HEK293 (cell line): Measurements from ENCODE around the gene SART3.

Experiments used
- CTCF ChIA-PET: fragments of 350-600 bp; formaldehyde crosslinking; extraction: SDS; loops from one replicate; lab custom pipeline; 2021; ENCODE audit warnings: antibody characterized with exemption; lab: Yijun Ruan, JAX
- POLR2A ChIA-PET: fragments of 300-600 bp; formaldehyde crosslinking; extraction: SDS; loops from one replicate; lab custom pipeline; 2020; ENCODE audit warnings: antibody characterized with exemption, inconsistent platforms; lab: Yijun Ruan, JAX
- H3K27ac ChIP-seq: fragments of 200-500 bp; sonication (Bioruptor generic); 2 replicates; pipeline ENCODE4 v1.5.1; 2014; ENCODE audit warnings: low read depth, low read length, control low read depth, inconsistent platforms; ENCODE audit errors: extremely low read depth
- H3K36me3 ChIP-seq, 2 experiments: fragments of 200-500 bp in 1 of 2; sonication (Bioruptor generic) in 1 of 2; 1 replicate in 1 of 2; 2 replicates in 1 of 2; pipeline ENCODE4 v1.5.1; 2014 to 2017; ENCODE audit warnings: inconsistent platforms in 2 of 2, low read length in 2 of 2; ENCODE audit not compliant: control insufficient read depth in 2 of 2, insufficient read depth in 1 of 2
- H3K4me1 ChIP-seq: fragments of 200-500 bp; sonication (Bioruptor generic); 2 replicates; pipeline ENCODE4 v1.5.1; 2014; ENCODE audit warnings: mild to moderate bottlenecking, low read length, inconsistent platforms; ENCODE audit not compliant: control insufficient read depth, insufficient read depth
- H3K4me3 ChIP-seq: 2 replicates; pipeline ENCODE4 v1.5.1; 2011; ENCODE audit warnings: low read depth, mild to moderate bottlenecking, control low read depth, low read length, moderate library complexity
- H3K9me3 ChIP-seq: fragments of 200-500 bp; sonication (Bioruptor generic); 2 replicates; pipeline ENCODE4 v1.5.1; 2014; ENCODE audit warnings: low read depth, low read length, inconsistent platforms; ENCODE audit not compliant: control insufficient read depth, insufficient read depth
- HOXD13 ChIP-seq: sonication (generic); formaldehyde crosslinking; IDR thresholded peaks from 2 replicates; pipeline ENCODE4 v1.8.0; 2022; ENCODE audit warnings: missing genetic modification reagents, borderline replicate concordance
- YY1 ChIP-seq: fragments of 450-650 bp; formaldehyde crosslinking; IDR thresholded peaks from 2 replicates; pipeline ENCODE4 v1.5.1; 2018; ENCODE audit warnings: missing biosample characterization, missing genetic modification characterization
- ZFP69B ChIP-seq: fragments of 450-650 bp; formaldehyde crosslinking; IDR thresholded peaks from 2 replicates; pipeline ENCODE4 v1.5.1; 2016; ENCODE audit warnings: missing biosample characterization, missing genetic modification characterization
- ZNF16 ChIP-seq: fragments of 450-650 bp; formaldehyde crosslinking; IDR thresholded peaks from 2 replicates; pipeline ENCODE4 v1.5.1; 2016; ENCODE audit warnings: low read depth, missing biosample characterization, missing genetic modification characterization
- ZNF175 ChIP-seq: fragments of 450-650 bp; formaldehyde crosslinking; IDR thresholded peaks from 2 replicates; pipeline ENCODE4 v1.5.1; 2016; ENCODE audit warnings: missing biosample characterization, missing genetic modification characterization
- ZNF221 ChIP-seq: fragments of 450-650 bp; formaldehyde crosslinking; IDR thresholded peaks from 2 replicates; pipeline ENCODE4 v1.5.1; 2017; ENCODE audit warnings: missing biosample characterization, missing genetic modification characterization, borderline replicate concordance
- ZNF335 ChIP-seq: fragments of 450-650 bp; formaldehyde crosslinking; conservative IDR thresholded peaks from 2 replicates; pipeline ENCODE4 v1.5.1; 2016; ENCODE audit warnings: missing biosample characterization, missing genetic modification characterization
- ZNF416 ChIP-seq: fragments of 450-650 bp; formaldehyde crosslinking; IDR thresholded peaks from 2 replicates; pipeline ENCODE4 v1.5.1; 2016; ENCODE audit warnings: missing biosample characterization, missing genetic modification characterization
- ZNF585B ChIP-seq: fragments of 450-650 bp; formaldehyde crosslinking; IDR thresholded peaks from 2 replicates; pipeline ENCODE4 v1.5.1; 2016; ENCODE audit warnings: missing biosample characterization, missing genetic modification characterization
- ZNF76 ChIP-seq: fragments of 450-650 bp; formaldehyde crosslinking; IDR thresholded peaks from 2 replicates; pipeline ENCODE4; 2016; ENCODE audit warnings: low read depth, missing biosample characterization, missing genetic modification characterization, borderline replicate concordance
- ZNF792 ChIP-seq: fragments of 450-650 bp; formaldehyde crosslinking; IDR thresholded peaks from 2 replicates; pipeline ENCODE4 v1.5.1; 2016; ENCODE audit warnings: missing biosample characterization, missing genetic modification characterization
- ZNF837 ChIP-seq: fragments of 450-650 bp; formaldehyde crosslinking; IDR thresholded peaks from 2 replicates; pipeline ENCODE4 v1.5.1; 2016; ENCODE audit warnings: missing biosample characterization, missing genetic modification characterization
- TF ChIP-seq, protein P1 (sequence below): fragments of 450-650 bp; formaldehyde crosslinking; IDR thresholded peaks from 2 replicates; pipeline ENCODE4 v1.5.1; 2016; ENCODE audit warnings: missing biosample characterization, missing genetic modification characterization
- TF ChIP-seq, protein P2 (sequence below): fragments of 450-650 bp; formaldehyde crosslinking; IDR thresholded peaks from 2 replicates; pipeline ENCODE4 v1.5.1; 2016; ENCODE audit warnings: missing biosample characterization, missing genetic modification characterization
- TF ChIP-seq, protein P3 (sequence below): IDR thresholded peaks from 2 replicates; pipeline ENCODE4 v1.6.1; 2011; ENCODE audit warnings: mild to moderate bottlenecking, low read depth, low read length, borderline replicate concordance
- TF ChIP-seq, protein P4 (sequence below): fragments of 450-650 bp; formaldehyde crosslinking; IDR thresholded peaks from 2 replicates; pipeline ENCODE4 v1.5.1; 2016; ENCODE audit warnings: missing biosample characterization, missing genetic modification characterization
- TF ChIP-seq, protein P5 (sequence below): fragments of 450-650 bp; formaldehyde crosslinking; IDR thresholded peaks from 2 replicates; pipeline ENCODE4 v1.5.1; 2017; ENCODE audit warnings: missing biosample characterization, missing genetic modification characterization
- TF ChIP-seq, protein P6 (sequence below): fragments of 450-650 bp; formaldehyde crosslinking; IDR thresholded peaks from 2 replicates; pipeline ENCODE4 v1.5.1; 2016; ENCODE audit warnings: missing biosample characterization, missing genetic modification characterization, borderline replicate concordance

SART3 gene

DNA sequence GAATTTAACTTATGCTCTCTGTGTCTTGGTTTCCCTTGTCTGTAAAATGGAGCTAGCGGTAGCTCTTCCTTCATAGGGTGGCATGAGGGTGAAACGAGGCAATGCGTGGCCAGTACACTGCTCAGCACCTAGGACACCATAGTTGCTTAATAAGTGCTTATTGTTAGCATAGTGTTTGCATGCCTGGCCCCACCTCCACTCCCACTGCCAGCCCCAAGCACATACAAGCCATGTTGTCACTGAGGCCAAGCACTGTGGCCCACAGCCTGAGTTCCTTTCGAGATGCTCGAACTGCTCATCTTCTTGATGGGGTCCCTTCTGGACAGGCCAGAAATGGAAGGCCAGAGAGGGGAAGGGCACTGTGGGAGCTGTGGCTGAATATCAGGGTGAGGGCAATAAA, 45.1 kb downstream of the SART3 start:
- Histone ChIP-seq H3K36me3 (peaks cover 5 to 43% of the 10 kb centered on the region in 2 experiments; a peak in 2 of 3 replicates), H3K27ac (peak overlapping the region; percentile 60; the same call in 1 of the 2 replicates), H3K4me1 (no peaks in the 10 kb centered on the region)
- POLR2A ChIA-PET: interaction anchor here (2.0 kb wide), 1 partner anchor 46 kb away, joined by 6 read pairs; the partner anchor contains the start of gene ISCU
- TF ChIP-seq ZNF585B: no peak
- TF ChIP-seq, protein P1, sequence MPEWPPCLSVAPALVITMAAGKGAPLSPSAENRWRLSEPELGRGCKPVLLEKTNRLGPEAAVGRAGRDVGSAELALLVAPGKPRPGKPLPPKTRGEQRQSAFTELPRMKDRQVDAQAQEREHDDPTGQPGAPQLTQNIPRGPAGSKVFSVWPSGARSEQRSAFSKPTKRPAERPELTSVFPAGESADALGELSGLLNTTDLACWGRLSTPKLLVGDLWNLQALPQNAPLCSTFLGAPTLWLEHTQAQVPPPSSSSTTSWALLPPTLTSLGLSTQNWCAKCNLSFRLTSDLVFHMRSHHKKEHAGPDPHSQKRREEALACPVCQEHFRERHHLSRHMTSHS (tag by site-specific recombination): no peak
- TF ChIP-seq, protein P2, sequence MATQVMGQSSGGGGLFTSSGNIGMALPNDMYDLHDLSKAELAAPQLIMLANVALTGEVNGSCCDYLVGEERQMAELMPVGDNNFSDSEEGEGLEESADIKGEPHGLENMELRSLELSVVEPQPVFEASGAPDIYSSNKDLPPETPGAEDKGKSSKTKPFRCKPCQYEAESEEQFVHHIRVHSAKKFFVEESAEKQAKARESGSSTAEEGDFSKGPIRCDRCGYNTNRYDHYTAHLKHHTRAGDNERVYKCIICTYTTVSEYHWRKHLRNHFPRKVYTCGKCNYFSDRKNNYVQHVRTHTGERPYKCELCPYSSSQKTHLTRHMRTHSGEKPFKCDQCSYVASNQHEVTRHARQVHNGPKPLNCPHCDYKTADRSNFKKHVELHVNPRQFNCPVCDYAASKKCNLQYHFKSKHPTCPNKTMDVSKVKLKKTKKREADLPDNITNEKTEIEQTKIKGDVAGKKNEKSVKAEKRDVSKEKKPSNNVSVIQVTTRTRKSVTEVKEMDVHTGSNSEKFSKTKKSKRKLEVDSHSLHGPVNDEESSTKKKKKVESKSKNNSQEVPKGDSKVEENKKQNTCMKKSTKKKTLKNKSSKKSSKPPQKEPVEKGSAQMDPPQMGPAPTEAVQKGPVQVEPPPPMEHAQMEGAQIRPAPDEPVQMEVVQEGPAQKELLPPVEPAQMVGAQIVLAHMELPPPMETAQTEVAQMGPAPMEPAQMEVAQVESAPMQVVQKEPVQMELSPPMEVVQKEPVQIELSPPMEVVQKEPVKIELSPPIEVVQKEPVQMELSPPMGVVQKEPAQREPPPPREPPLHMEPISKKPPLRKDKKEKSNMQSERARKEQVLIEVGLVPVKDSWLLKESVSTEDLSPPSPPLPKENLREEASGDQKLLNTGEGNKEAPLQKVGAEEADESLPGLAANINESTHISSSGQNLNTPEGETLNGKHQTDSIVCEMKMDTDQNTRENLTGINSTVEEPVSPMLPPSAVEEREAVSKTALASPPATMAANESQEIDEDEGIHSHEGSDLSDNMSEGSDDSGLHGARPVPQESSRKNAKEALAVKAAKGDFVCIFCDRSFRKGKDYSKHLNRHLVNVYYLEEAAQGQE (tag by site-specific recombination): 0 out of 2 replicates have a peak, but pooled peaks have one; percentile 3
- TF ChIP-seq, protein P3, sequence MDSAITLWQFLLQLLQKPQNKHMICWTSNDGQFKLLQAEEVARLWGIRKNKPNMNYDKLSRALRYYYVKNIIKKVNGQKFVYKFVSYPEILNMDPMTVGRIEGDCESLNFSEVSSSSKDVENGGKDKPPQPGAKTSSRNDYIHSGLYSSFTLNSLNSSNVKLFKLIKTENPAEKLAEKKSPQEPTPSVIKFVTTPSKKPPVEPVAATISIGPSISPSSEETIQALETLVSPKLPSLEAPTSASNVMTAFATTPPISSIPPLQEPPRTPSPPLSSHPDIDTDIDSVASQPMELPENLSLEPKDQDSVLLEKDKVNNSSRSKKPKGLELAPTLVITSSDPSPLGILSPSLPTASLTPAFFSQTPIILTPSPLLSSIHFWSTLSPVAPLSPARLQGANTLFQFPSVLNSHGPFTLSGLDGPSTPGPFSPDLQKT: no peak
- peak; percentile 40; the same call in 1 of the 2 replicates for TF ChIP-seq ZNF335
- peak; percentile 33; the same call in 1 of the 2 replicates for TF ChIP-seq ZFP69B
- peak; percentile 85 for TF ChIP-seq ZNF792 (tag by site-specific recombination)
- TF ChIP-seq, all 188 proteins: peak for 4
- CTCF ChIA-PET: interaction anchor here (0.9 to 1.2 kb wide), 3 partner anchors 14 to 577 kb away, joined by 3 read pairs; partner anchors contain the start of gene ALKBH2
- H3K9me3 ChIP-seq: no peaks in the 10 kb centered on the region
- peak overlapping the region; percentile 84 for H3K4me3 ChIP-seq

GRCh38 chr12:108514973-108515814, 45.8 kb downstream of the SART3 start, which contains the start of gene FICD:
TSS of gene FICD (plus strand) at chr12:108515277. CDS start at chr12:108516973, 1,696 bp downstream.
- Histone ChIP-seq H3K36me3 (peaks cover 5 to 36% of the 10 kb centered on the region in 2 experiments; a peak in 1 of 3 replicates), H3K9me3 (no peaks in the 10 kb centered on the region), H3K4me1 (no peaks in the 10 kb centered on the region), H3K27ac (peak within 1 kb of the TSS; percentile 60; the same call in 1 of the 2 replicates), H3K4me3 (peak within 1 kb of the TSS; percentile 84)
- ChIA-PET CTCF (interaction anchor here (0.7 to 0.9 kb wide), 2 partner anchors 15 to 73 kb away, joined by 3 read pairs; no protein-coding TSS in a partner anchor), POLR2A (interaction anchor here (0.6 to 2.0 kb wide), 4 partner anchors 17 to 58 kb away, joined by 3 to 6 read pairs (median 4); partner anchors contain the start of gene ISCU)
- TF ChIP-seq, protein P4, sequence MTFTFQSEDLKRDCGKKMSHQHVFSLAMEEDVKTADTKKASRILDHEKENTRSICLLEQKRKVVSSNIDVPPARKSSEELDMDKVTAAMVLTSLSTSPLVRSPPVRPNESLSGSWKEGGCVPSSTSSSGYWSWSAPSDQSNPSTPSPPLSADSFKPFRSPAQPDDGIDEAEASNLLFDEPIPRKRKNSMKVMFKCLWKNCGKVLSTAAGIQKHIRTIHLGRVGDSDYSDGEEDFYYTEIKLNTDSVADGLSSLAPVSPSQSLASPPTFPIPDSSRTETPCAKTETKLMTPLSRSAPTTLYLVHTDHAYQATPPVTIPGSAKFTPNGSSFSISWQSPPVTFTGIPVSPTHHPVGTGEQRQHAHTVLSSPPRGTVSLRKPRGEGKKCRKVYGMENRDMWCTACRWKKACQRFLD: 0 out of 2 replicates have a peak, but pooled peaks have one; percentile 23
- TF ChIP-seq, protein P5, sequence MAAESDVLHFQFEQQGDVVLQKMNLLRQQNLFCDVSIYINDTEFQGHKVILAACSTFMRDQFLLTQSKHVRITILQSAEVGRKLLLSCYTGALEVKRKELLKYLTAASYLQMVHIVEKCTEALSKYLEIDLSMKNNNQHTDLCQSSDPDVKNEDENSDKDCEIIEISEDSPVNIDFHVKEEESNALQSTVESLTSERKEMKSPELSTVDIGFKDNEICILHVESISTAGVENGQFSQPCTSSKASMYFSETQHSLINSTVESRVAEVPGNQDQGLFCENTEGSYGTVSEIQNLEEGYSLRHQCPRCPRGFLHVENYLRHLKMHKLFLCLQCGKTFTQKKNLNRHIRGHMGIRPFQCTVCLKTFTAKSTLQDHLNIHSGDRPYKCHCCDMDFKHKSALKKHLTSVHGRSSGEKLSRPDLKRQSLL (tag by site-specific recombination): no peak
- TF ChIP-seq ZNF175 (tag by site-specific recombination): no peak
- TF ChIP-seq ZNF416 (tag by site-specific recombination): no peak
- no peak for TF ChIP-seq ZNF837 (tag by site-specific recombination)
- no peak for TF ChIP-seq ZNF16
- TF ChIP-seq ZNF76 (tag by site-specific recombination): 0 out of 2 replicates have a peak, but pooled peaks have one; percentile 75
- TF ChIP-seq, protein P6, sequence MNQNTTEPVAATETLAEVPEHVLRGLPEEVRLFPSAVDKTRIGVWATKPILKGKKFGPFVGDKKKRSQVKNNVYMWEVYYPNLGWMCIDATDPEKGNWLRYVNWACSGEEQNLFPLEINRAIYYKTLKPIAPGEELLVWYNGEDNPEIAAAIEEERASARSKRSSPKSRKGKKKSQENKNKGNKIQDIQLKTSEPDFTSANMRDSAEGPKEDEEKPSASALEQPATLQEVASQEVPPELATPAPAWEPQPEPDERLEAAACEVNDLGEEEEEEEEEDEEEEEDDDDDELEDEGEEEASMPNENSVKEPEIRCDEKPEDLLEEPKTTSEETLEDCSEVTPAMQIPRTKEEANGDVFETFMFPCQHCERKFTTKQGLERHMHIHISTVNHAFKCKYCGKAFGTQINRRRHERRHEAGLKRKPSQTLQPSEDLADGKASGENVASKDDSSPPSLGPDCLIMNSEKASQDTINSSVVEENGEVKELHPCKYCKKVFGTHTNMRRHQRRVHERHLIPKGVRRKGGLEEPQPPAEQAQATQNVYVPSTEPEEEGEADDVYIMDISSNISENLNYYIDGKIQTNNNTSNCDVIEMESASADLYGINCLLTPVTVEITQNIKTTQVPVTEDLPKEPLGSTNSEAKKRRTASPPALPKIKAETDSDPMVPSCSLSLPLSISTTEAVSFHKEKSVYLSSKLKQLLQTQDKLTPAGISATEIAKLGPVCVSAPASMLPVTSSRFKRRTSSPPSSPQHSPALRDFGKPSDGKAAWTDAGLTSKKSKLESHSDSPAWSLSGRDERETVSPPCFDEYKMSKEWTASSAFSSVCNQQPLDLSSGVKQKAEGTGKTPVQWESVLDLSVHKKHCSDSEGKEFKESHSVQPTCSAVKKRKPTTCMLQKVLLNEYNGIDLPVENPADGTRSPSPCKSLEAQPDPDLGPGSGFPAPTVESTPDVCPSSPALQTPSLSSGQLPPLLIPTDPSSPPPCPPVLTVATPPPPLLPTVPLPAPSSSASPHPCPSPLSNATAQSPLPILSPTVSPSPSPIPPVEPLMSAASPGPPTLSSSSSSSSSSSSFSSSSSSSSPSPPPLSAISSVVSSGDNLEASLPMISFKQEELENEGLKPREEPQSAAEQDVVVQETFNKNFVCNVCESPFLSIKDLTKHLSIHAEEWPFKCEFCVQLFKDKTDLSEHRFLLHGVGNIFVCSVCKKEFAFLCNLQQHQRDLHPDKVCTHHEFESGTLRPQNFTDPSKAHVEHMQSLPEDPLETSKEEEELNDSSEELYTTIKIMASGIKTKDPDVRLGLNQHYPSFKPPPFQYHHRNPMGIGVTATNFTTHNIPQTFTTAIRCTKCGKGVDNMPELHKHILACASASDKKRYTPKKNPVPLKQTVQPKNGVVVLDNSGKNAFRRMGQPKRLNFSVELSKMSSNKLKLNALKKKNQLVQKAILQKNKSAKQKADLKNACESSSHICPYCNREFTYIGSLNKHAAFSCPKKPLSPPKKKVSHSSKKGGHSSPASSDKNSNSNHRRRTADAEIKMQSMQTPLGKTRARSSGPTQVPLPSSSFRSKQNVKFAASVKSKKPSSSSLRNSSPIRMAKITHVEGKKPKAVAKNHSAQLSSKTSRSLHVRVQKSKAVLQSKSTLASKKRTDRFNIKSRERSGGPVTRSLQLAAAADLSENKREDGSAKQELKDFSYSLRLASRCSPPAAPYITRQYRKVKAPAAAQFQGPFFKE (tag by site-specific recombination): no peak
- no peak for TF ChIP-seq HOXD13
- no peak for TF ChIP-seq ZNF221
- TF ChIP-seq ZNF792 (tag by site-specific recombination): no peak
- no peak for TF ChIP-seq YY1 (tag by site-specific recombination)
